RPMI8226 (cell line): Measurements from ENCODE around the gene POTEF.
"Not testable (repeated sequence)": the region's sequence is repeated elsewhere in the genome, so short reads cannot be mapped to it uniquely, and the experiment has no call there.

ENCODE experiments used
- DNase-seq: peaks from one replicate; pipeline ENCODE4 v3.0.0-alpha.2; 2015

POTEF gene

DNA sequence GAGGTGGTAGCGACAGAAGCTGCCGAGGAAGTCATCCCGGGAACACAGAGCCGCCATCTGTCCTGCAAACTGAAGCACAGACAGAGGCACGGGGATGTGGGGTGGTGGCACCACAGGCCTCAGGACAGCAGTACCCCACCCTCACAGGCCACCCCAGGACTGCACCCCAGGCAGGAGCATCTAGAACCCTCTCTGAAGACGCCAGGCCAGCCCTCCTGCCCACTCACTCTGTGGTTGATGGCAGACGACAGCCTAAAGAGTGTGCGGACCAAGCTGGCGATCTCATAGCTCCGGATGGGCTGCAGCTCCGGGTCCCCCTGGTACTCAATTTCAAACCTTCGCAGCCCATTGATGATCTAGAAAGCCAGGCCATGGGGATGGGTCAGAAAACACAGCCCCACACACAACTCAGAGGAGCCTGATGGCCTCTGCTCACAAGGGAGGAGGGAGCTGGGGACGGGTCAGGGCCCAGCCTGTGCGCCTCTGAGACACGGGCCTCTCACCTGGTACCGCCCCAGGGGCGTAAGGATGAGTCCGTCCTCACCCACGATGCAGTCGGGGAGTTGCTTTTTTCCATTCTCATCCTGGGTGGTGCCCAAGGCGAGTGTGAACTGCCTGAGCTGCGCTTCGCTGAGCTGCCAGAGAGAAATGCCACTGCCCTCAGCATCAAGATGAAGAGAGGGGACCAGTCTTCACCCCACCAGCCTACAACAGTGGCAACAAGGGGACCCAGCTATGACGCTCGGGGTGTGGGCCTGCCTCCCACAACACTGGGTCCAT lies 24.0 kb upstream of the POTEF start:
- no peak for DNase-seq

DNA sequence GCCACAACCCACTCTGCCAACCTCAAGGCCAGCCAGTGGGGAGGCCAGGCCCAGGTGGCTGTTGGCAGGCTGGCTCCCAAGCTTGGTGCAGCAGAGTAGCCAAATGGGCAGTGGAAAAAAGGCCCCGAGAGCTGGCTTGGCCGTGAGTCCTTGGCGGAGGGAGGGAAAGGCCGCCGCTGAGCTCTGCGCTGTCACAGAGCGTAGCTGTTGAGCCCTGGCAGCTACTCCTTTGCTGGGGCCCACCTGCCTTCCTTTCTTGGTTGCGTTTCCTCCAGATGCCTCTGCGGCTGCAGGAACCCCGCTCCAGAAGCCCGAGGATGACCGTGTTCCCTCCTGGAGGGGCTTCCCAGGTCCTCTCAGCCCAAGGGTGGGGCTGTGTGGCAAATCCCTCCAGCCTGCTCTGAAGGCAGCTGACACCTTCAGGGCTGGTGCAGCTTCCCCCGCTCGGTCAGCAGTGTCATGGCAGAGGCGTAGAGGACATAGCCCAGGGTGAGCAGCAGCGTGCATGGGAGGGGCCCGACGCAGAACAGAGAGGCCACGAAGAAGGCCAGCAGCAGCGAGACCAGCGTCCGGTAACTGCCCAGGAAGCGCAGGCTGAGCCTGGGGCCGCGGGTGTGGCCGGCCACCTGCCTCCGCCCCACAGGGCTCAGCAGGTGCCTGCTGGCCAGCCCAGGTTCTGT lies 23.3 kb upstream of the POTEF start:
- not testable (repeated sequence) for DNase-seq

- not testable (repeated sequence) for DNase-seq
Measured at GRCh38 chr2:130151145-130151512, 22.1 kb upstream of the POTEF start.

DNA sequence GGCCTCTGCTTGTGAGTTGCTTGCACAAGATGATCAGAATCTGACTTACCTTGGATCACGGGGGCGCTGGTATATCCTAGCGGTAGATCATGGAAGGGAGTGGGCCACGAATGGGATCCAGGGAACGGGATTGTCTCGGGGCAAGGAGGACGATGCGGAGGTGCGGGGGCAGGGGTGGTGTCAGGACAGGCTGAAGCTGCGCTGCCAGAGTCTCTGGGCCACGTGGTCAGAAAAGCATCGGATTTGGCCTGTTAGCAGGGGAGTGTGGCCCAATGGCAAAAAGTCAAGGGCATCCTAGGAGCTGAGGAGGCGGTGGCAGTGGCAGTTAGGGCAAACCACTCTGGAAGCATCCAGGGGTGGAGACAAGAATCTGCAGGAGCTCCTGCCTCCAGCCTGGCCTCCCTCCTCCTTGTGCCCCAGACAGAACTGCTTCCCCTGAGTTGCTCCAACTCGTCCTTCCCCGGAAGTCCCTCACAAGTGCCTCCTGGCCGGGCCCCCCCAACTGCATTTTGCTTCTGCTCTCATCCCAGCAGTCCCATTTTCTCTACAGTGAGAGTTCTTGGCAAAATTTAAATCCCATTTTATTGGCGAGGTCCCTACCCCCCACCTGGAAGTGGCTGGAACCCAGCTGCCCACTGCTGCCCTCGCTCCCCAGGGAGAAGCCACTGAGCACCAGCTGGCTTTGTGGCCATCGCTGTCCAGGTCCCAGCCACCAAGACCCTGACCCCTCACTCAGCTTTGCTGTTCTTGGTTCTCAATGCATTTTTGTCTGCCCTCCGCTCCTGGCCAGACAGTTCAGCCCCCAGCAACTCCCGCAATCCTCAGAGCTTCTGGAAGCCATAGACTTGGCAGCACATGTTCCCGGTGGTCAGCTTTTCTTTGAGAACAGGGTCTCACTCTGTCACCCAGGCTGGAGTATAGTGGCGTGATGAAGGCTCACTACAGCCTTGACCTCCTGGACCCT lies 21.4 kb upstream of the POTEF start:
- DNase-seq, result no peak

- not testable (repeated sequence) for DNase-seq
Measured at GRCh38 chr2:130148515-130148914, 19.5 kb upstream of the POTEF start.

- peak; percentile 78 for DNase-seq
Measured at GRCh38 chr2:130145006-130145414, 16.0 kb upstream of the POTEF start, which contains the start of gene CCDC74B. TSS of gene CCDC74B (minus strand) at chr2:130145112. CDS start at chr2:130144996, 116 bp downstream.

- DNase-seq, result not testable (repeated sequence)
Measured at GRCh38 chr2:130143266-130144039, 14.4 kb upstream of the POTEF start.

GRCh38 chr2:130142396-130143265 lies 13.6 kb upstream of the POTEF start:
- DNase-seq, result not testable (repeated sequence)

DNA sequence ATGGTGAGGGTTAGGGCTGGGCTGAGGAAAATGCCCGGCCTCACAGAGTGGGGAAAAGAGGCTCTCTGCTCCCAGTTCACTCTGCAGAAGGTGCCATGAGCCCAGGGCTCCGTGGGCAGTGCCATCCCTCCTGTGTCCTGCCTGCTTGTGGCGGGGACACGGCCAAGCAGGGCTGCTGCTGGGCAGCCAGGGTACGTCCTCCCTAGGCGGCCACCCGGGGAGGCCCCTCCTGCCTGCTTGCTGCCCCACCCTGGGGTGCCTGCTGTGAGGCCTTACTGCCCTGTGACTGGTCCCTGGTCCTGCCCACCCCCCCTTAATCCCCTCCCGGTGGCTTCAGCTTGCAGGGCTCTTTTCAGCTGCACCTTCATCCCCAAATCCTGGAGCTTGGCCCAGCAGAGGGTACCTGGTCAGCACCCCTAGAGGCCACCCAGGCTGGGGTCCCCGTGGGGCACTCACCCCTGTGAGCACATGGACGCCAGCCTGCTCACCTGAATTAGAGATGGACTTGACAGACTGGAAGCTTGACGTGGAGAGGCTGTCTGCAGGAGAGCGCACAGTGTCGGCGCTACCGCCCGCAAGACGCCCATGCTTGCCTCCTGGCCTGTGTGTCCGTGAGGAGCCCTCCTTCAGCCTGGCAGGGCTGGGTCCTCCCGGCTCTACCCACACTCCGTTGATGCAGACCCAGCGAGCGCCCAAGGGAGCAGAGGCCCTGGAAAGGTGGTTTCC lies 12.8 kb upstream of the POTEF start:
- DNase-seq, result not testable (repeated sequence)

- DNase-seq, result not testable (repeated sequence)
Measured at GRCh38 chr2:130141002-130141401, 12.0 kb upstream of the POTEF start.

DNA sequence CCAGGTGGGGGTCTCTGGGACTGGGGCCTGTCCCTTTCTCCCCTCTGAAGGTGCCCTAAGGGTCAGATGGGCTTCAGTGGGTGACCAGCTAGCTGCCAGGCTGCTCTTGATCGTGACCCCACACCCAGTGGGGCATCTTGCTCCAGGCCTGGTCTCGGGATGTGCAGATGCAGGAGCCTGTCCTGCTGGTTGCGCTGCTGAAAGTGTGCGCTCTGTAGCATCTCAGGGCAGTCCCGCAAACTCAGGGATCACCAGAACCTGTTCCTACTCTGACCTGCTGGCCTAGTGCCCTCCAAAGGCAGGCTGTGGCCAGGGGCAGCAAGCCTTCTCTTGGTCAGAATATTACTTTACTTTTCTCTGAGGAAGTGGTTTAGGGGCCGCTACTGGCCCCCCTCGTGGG lies 11.5 kb upstream of the POTEF start:
- DNase-seq, result not testable (repeated sequence)

- DNase-seq, result not testable (repeated sequence)
Measured at GRCh38 chr2:130139331-130140280, 10.6 kb upstream of the POTEF start.

- DNase-seq, result not testable (repeated sequence)
Measured at GRCh38 chr2:130138841-130139251, 9.8 kb upstream of the POTEF start.

DNA sequence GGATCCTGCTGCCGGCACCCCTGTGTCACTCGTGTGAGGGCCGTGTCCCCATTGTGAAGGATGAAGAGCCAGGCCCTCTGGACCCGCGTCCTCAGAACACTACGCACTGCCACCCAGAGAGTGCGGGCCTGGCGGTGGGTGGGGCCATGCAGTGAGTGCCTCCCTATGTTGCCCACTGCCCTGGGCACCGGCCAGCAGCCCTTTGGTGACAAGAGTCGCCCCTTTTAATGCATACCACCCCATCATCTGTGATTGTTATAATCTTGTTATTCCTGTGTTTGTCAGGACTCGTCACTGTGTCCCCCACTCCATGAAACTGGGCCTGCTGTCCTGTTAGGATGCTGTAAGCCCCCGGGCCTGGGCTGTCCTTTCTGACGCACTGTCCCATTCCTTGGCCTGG lies 9.3 kb upstream of the POTEF start:
- DNase-seq, result not testable (repeated sequence)

DNA sequence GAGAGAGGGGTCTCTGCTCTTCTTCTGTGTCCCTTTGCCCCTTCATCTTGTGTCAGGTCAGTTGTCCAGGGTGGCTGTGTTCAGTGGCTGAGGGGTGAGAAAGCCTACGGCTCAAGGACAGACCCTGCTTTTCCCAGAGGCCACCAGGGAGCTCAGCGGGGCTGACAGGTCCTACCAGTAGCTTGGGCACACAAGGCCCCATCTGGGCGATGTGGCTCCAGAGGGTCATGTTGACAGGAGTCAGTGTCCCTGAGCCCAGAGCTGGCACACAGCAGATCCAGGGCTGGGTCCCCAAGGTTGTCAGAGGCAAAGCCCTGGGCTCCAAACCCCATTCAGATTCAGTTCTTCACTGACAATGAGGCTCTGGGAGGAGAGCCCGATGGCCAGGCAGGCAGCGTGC lies 8.1 kb upstream of the POTEF start:
- DNase-seq, result not testable (repeated sequence)

DNA sequence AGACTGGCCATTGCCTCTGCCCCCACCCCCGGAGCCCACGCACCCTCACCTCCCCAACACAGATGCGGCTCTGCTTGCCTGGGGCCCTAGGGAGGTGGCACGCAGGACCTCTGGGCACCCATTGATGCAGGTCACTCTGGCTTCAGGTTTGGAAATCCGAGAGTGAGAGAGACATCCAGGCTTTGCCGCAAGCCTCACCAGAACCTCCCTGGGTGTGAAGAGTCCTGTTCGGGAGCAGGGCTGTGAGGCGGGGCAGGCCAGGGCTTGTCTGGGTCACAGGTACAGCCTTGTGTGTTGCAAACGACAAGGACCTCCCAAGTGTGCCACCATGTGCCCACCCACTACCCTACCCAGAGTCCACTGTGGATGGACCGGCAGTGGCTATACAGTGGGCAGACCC lies 7.5 kb upstream of the POTEF start:
- not testable (repeated sequence) for DNase-seq

DNA sequence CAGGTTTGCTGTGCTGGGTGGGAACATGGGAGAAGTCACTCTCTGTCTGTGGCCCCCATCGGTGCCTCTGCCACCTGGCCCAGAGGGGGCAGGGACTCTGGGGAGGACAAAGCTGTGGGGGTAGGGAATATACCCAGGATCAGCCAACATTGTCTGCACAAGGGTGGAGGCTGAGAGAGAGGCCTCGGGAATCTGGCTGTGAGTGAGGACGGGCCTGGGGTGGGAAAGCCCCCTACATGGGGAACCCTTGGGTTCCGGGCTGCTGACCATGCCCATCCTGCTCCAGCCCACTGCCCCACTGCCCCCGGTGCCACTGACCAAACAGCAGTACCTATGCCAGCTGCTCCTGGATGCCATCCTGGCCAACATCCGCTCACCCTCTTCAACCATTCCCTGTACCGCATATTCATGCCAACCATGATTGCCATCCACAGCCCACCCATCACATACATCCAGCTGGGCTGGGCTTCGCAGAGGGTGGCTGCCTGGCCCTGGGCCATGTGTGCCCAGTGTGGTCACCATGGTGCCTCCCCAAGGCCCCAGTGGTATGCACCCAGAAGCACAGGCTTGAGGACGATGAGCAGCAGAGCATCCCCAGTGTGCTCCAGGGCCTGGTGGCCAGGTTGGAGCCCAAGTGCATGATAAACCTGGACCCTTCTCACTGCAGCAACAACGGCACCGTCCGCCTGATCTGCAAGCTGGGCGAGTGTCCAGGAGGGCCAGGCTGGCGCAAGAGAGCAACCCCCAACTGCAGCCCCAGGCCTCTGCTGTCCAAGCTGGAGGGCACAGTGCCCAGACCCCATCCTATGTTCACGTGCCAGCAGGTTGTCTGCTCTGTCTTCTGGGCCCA lies 6.9 kb upstream of the POTEF start:
- DNase-seq, result no peak

DNA sequence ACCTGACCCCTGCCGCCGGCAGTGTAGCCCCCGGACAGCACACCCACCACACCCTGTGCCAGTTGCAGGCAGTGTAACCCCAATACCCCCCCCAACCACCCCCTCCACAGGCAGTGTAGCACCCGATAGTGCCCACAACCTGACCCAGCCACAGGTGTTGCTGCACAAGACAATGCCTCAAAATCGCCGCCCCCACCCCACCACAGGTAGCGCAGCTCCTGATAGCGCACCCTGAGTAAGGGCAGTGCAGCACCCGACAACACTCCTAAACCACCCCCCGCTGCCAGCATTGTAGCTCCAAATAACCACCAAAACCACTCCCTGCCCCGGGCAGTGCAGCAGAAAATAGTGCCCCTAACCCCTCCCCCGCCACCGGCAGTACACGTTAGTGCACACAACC lies 558 bp downstream of the POTEF start:
- DNase-seq, result not testable (repeated sequence)
